SU-DHL-6 (cell line): Measurements from ENCODE around the gene HOXD12.

Experiments used
- CTCF ChIP-seq: fragments of 200-600 bp; sonication (generic); IDR thresholded peaks from one replicate; pipeline ENCODE4 v1.5.1; 2017; ENCODE audit warnings: antibody characterized with exemption, mild to moderate bottlenecking, low read length, moderate library complexity; ENCODE audit not compliant: insufficient read depth, poor library complexity, severe bottlenecking
- EZH2phosphoT487 ChIP-seq: fragments of 200-600 bp; sonication (generic), shearing (Covaris generic); conservative IDR thresholded peaks from 2 replicates; pipeline ENCODE4 v1.6.1; 2018; ENCODE audit warnings: mild to moderate bottlenecking, antibody characterized with exemption, low read length, moderate library complexity, mixed read lengths

- TF ChIP-seq CTCF (no peak), EZH2phosphoT487 (no peak)
Measured at GRCh38 chr2:176115883-176116813, 16.6 kb downstream of the HOXD12 start, which contains the start of gene HOXD10.
